ENCODE measurements around the gene SYK. TPM values are rescaled to one million over a fixed set of nuclear protein-coding genes. Genes with fewer than 3 reads are reported as not detected.
A peak's percentile ranks its signal among the peaks of the same experiment; 100 is the strongest.

Gene SYK
- polyA plus RNA-seq, 3 donors: 51.1 to 186 (median 177) TPM

- intact Hi-C loops (cut with micrococcal nuclease): no loop called here
- Mint-ChIP-seq H3K27me3 (ENCODE audit: low read depth in 3 of 3) (no peaks in the 10 kb centered on the region), H3K4me3 (no peak overlapping the region), H3K9me3 (peaks cover 0 to 3% (median 0%) of the 10 kb centered on the region in 7 donors), H3K36me3 (peaks cover 55 to 70% of the 10 kb centered on the region in 2 donors), H3K4me1 (peaks cover 92% of the 10 kb centered on the region), H3K27ac (peak overlapping the region; percentile 37 to 97 (median 67))
- no peaks in the 10 kb centered on the region for H3K9me3 ChIP-seq (replicated peaks in 1 of 2; ENCODE audit: control insufficient read depth in 1 of 2, insufficient read depth in 1 of 2, low read length in 2 of 2)
- H3K27me3 ChIP-seq (ENCODE audit: control insufficient read depth in 2 of 2, insufficient read depth in 2 of 2, low read length in 2 of 2): no peaks in the 10 kb centered on the region
- H2AFZ ChIP-seq (ENCODE audit: insufficient read depth, low read depth, low read length, poor library complexity, severe bottlenecking): no peak overlapping the region
- no CpG with 5 or more reads among the region's 8 CpGs for WGBS (ENCODE audit: insufficient coverage)
- peak overlapping the region; percentile 2 to 84 for H3K27ac ChIP-seq (ENCODE audit: low read depth in 1 of 2, low read length in 2 of 2)
- no peak for DNase-seq
- H3K36me3 ChIP-seq (replicated peaks in 1 of 2; ENCODE audit: control insufficient read depth in 1 of 2, insufficient read depth in 2 of 2, low read length in 2 of 2): peaks cover 20 to 55% of the 10 kb centered on the region in 2 donors
- TF ChIP-seq, protein P1, sequence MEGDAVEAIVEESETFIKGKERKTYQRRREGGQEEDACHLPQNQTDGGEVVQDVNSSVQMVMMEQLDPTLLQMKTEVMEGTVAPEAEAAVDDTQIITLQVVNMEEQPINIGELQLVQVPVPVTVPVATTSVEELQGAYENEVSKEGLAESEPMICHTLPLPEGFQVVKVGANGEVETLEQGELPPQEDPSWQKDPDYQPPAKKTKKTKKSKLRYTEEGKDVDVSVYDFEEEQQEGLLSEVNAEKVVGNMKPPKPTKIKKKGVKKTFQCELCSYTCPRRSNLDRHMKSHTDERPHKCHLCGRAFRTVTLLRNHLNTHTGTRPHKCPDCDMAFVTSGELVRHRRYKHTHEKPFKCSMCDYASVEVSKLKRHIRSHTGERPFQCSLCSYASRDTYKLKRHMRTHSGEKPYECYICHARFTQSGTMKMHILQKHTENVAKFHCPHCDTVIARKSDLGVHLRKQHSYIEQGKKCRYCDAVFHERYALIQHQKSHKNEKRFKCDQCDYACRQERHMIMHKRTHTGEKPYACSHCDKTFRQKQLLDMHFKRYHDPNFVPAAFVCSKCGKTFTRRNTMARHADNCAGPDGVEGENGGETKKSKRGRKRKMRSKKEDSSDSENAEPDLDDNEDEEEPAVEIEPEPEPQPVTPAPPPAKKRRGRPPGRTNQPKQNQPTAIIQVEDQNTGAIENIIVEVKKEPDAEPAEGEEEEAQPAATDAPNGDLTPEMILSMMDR (IDR thresholded peaks at IDR 0.05): no peak
- H3K4me3 ChIP-seq (replicated peaks in 1 of 3; ENCODE audit: low read depth in 2 of 3, low read length in 3 of 3): no peak overlapping the region
- H3K4me1 ChIP-seq (ENCODE audit: control insufficient read depth in 1 of 2, insufficient read depth in 2 of 2, low read length in 2 of 2): peaks cover 77 to 98% of the 10 kb centered on the region in 2 donors
- peaks cover 100% of the 10 kb centered on the region for H3K79me2 ChIP-seq (ENCODE audit: insufficient read depth, low read length)
- peaks cover 100% of the 10 kb centered on the region for H4K20me1 ChIP-seq (ENCODE audit: insufficient read depth, low read length)
- no peak overlapping the region for H3K9ac ChIP-seq (ENCODE audit: insufficient read depth, low read length, poor library complexity, severe bottlenecking)
- no peak overlapping the region for H3K4me2 ChIP-seq (replicated peaks; ENCODE audit: extremely low read depth, low read length, poor library complexity, severe bottlenecking)
Measured at GRCh38 chr9:90813046-90813445, 11.4 kb downstream of the SYK start.

DNA sequence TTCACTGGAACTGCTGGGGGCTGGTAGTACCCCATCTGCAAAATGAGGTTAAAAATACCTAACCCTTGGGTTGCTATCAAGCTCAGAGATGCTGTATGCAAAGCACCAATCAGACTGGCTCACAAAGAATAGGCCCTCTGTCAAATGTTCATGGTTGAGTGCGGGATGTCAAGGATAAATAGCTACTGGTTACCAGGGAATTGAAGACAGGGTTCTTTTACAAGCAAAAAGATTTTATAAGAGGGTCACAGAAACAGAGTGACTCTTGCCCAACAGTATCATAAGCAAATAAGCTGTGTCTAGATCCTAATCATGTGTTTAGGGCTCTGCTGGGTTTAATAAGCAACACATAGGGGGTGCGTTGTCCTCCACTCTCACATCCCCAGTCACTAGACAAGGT is 11.9 kb downstream of the SYK start:
- peak overlapping the region; percentile 31 to 97 (median 67) for H3K27ac Mint-ChIP-seq
- Histone ChIP-seq H3K79me2 (ENCODE audit: insufficient read depth, low read length) (peaks cover 100% of the 10 kb centered on the region), H4K20me1 (ENCODE audit: insufficient read depth, low read length) (peaks cover 100% of the 10 kb centered on the region), H3K36me3 (replicated peaks in 1 of 2; ENCODE audit: control insufficient read depth in 1 of 2, insufficient read depth in 2 of 2, low read length in 2 of 2) (peaks cover 20 to 60% of the 10 kb centered on the region in 2 donors), H3K9ac (ENCODE audit: insufficient read depth, low read length, poor library complexity, severe bottlenecking) (no peak overlapping the region), H3K4me3 (replicated peaks in 1 of 3; ENCODE audit: low read depth in 2 of 3, low read length in 3 of 3) (no peak overlapping the region), H3K9me3 (replicated peaks in 1 of 2; ENCODE audit: control insufficient read depth in 1 of 2, insufficient read depth in 1 of 2, low read length in 2 of 2) (no peaks in the 10 kb centered on the region), H3K4me2 (replicated peaks; ENCODE audit: extremely low read depth, low read length, poor library complexity, severe bottlenecking) (no peak overlapping the region), H3K4me1 (ENCODE audit: control insufficient read depth in 1 of 2, insufficient read depth in 2 of 2, low read length in 2 of 2) (peaks cover 72 to 98% of the 10 kb centered on the region in 2 donors), H3K27me3 (ENCODE audit: control insufficient read depth in 2 of 2, insufficient read depth in 2 of 2, low read length in 2 of 2) (no peaks in the 10 kb centered on the region), H3K27ac (ENCODE audit: low read depth in 1 of 2, low read length in 2 of 2) (peak overlapping the region; percentile 2 to 84), H2AFZ (ENCODE audit: insufficient read depth, low read depth, low read length, poor library complexity, severe bottlenecking) (no peak overlapping the region)
- no peaks in the 10 kb centered on the region for H3K27me3 Mint-ChIP-seq (ENCODE audit: low read depth in 3 of 3)
- TF ChIP-seq, protein P1 (IDR thresholded peaks at IDR 0.05): no peak
- no peak overlapping the region for H3K4me3 Mint-ChIP-seq
- H3K4me1 Mint-ChIP-seq: peaks cover 90% of the 10 kb centered on the region
- H3K9me3 Mint-ChIP-seq: peaks cover 0 to 3% (median 0%) of the 10 kb centered on the region in 7 donors
- WGBS (ENCODE audit: insufficient coverage): no CpG with 5 or more reads among the region's 2 CpGs
- H3K36me3 Mint-ChIP-seq: peaks cover 58 to 69% of the 10 kb centered on the region in 2 donors
- intact Hi-C loops (cut with micrococcal nuclease): no loop called here
- DNase-seq: no peak

Data from CD14-positive monocyte (primary cell).